GM12801 (cell line): Measurements from ENCODE around the gene MTHFD2L.

Experiments used
- CTCF ChIP-seq: IDR thresholded peaks from one replicate; pipeline ENCODE4 v1.5.1; 2011; ENCODE audit warnings: control low read depth; ENCODE audit not compliant: insufficient read length; ENCODE audit errors: extremely low read depth

Gene MTHFD2L

DNA sequence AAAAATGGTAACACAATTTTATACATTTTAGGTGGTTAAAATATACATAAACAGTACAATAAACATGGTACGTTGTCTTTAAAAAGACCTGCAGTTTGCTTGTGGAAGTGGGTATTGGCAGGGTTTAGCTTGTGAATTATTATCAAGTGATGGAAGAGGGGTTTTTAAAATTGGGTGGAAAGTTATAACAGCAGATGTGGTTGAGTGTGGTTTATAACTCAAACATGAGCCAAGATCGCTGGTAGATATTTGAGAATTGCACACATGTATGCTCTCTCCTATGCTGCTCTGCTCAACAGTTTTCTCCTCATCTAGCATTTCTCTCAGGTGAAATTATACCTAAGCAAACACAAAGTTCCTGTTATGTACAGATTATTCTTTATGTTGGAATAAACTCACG lies 164.4 kb downstream of the MTHFD2L start:
- TF ChIP-seq CTCF: no peak

GRCh38 chr4:74323663-74324062 lies 165.7 kb downstream of the MTHFD2L start:
- no peak for TF ChIP-seq CTCF

DNA sequence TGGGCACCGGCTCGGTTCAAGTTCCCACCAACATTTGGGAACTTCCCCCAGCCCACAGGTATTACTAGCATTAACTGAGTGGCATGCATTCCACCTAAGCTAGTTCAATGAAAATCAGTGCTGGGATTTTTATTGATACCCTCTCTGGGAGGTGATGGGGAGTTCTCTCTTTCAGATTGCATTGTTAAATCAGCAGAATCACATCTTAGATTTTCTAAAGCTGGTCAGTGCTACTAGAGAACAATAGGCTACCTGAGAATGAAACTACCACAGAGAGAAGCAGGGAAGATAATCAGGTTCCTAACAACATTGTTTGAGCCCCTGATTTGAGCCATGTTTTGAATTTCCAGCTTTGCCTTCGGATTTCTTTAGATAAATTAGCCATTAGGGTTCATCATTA lies 166.3 kb downstream of the MTHFD2L start:
- no peak for TF ChIP-seq CTCF

GRCh38 chr4:74325886-74326285 lies 168.0 kb downstream of the MTHFD2L start:
- no peak for TF ChIP-seq CTCF

DNA sequence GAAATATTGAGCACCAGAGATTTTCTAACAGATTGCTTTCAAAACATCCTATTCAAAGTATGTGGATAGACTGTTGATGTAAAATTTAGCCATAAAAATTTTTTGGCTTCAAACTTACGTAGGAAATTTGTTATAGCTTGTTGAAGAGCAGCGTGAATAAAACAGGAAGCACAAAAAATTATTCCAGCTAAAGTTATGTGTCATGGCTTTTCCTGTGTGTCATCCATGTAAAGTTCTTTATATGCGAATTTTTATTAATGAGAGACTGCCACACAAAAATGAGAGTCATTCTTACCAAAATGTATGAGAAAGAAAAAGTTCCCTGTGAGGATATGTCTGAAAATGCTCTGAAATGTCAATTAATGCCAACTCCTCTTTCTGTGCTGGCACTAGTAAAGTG lies 169.8 kb downstream of the MTHFD2L start:
- no peak for TF ChIP-seq CTCF

DNA sequence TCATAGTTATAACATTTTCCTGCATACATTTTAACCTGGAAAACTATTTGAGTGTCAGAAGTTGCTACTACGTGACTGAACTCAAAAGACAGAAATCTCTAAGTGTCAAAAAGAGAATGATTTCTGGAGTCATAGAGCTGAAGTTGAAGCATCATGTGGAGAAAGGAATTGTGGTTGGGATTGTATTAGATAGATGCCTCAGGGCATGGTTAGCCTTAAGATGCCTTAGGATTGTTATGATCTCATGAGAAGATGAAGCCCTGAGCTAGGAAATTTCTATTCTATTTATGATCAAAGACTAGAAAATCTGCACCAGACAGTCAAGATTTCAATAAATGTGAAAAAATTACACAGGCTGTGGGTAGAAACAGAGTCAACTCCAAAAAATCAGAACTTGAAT lies 170.6 kb downstream of the MTHFD2L start:
- no peak for TF ChIP-seq CTCF

GRCh38 chr4:74329307-74329706 lies 171.4 kb downstream of the MTHFD2L start:
- no peak for TF ChIP-seq CTCF

DNA sequence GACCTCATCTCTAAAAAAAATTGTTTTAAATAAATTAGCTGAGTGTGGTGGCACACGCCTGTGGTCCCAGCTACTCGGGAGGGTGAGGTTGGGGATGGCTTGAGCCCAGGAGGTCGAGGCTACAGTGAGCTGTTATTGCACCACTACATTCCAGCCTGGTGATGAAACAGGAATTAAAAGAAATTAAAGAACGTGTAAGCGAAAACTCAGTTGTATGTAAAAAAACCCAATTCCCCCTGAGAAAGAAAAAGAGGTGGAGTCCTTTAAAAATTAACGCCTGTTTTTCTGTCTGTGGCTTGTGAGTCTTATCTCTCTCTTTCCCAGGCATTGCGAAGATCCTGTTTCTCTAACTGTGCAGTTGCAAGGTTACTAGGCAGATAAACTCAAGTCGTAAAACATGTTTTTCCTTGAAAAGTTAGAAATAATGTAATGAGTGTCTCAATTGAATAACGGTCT lies 172.4 kb downstream of the MTHFD2L start:
- TF ChIP-seq CTCF: no peak
